ENCODE measurements around the gene ATAD3A. TPM values are rescaled to one million over a fixed set of nuclear protein-coding genes. Genes with fewer than 3 reads are reported as not detected.
"Not testable (repeated sequence)": the region's sequence is repeated elsewhere in the genome, so short reads cannot be mapped to it uniquely, and the experiment has no call there.

Gene ATAD3A
- total RNA-seq, 1 donor from 2014 or later, result 32.1 TPM

- H3K27me3 Mint-ChIP-seq (ENCODE audit: unreplicated experiment), result peaks cover 5% of the 10 kb centered on the region
- TF ChIP-seq CTCF (IDR thresholded peaks at IDR 0.05; ENCODE audit: partially characterized antibody, unreplicated experiment), result no peak
- H3K36me3 Mint-ChIP-seq (ENCODE audit: unreplicated experiment), result no peaks in the 10 kb centered on the region
- DNase-seq, result no peak
- H3K4me1 Mint-ChIP-seq (ENCODE audit: low read depth, unreplicated experiment), result peaks cover 28% of the 10 kb centered on the region
- peaks cover 9% of the 10 kb centered on the region for H3K9me3 Mint-ChIP-seq (ENCODE audit: unreplicated experiment)
- peak overlapping the region; percentile 76 for H3K27ac Mint-ChIP-seq (ENCODE audit: unreplicated experiment)
- H3K4me3 Mint-ChIP-seq (ENCODE audit: unreplicated experiment), result no peak overlapping the region
These were observed 42.6 kb downstream of the ATAD3A start for GRCh38 chr1:1554550-1554925.

GRCh38 chr1:1554926-1555915 lies 43.3 kb downstream of the ATAD3A start:
- H3K27me3 Mint-ChIP-seq (ENCODE audit: unreplicated experiment), result peaks cover 5% of the 10 kb centered on the region
- no peak for DNase-seq

GRCh38 chr1:1556505-1556904 lies 44.5 kb downstream of the ATAD3A start:
- Mint-ChIP-seq H3K4me1 (ENCODE audit: low read depth, unreplicated experiment) (peaks cover 27% of the 10 kb centered on the region), H3K9me3 (ENCODE audit: unreplicated experiment) (peaks cover 5% of the 10 kb centered on the region), H3K36me3 (ENCODE audit: unreplicated experiment) (no peaks in the 10 kb centered on the region), H3K27ac (ENCODE audit: unreplicated experiment) (no peak overlapping the region), H3K27me3 (ENCODE audit: unreplicated experiment) (peaks cover 4% of the 10 kb centered on the region), H3K4me3 (ENCODE audit: unreplicated experiment) (no peak overlapping the region)
- TF ChIP-seq CTCF (IDR thresholded peaks at IDR 0.05; ENCODE audit: partially characterized antibody, unreplicated experiment), result no peak
- DNase-seq, result no peak

More at GRCh38 chr1:1554926-1555915, 43.3 kb downstream of the ATAD3A start:
- peak overlapping the region; percentile 76 for H3K27ac Mint-ChIP-seq (ENCODE audit: unreplicated experiment)
- H3K4me3 Mint-ChIP-seq (ENCODE audit: unreplicated experiment), result peak overlapping the region; percentile 65
- peaks cover 28% of the 10 kb centered on the region for H3K4me1 Mint-ChIP-seq (ENCODE audit: low read depth, unreplicated experiment)
- H3K36me3 Mint-ChIP-seq (ENCODE audit: unreplicated experiment), result no peaks in the 10 kb centered on the region
- no peak for TF ChIP-seq CTCF (IDR thresholded peaks at IDR 0.05; ENCODE audit: partially characterized antibody, unreplicated experiment)
- peaks cover 8% of the 10 kb centered on the region for H3K9me3 Mint-ChIP-seq (ENCODE audit: unreplicated experiment)

- DNase-seq; H3K27me3 Mint-ChIP-seq (ENCODE audit: unreplicated experiment); H3K27ac Mint-ChIP-seq (ENCODE audit: unreplicated experiment); H3K4me3 Mint-ChIP-seq (ENCODE audit: unreplicated experiment); H3K9me3 Mint-ChIP-seq (ENCODE audit: unreplicated experiment); H3K36me3 Mint-ChIP-seq (ENCODE audit: unreplicated experiment): not testable (repeated sequence)
- peaks cover 27% of the 10 kb centered on the region for H3K4me1 Mint-ChIP-seq (ENCODE audit: low read depth, unreplicated experiment)
These were observed 45.0 kb downstream of the ATAD3A start for GRCh38 chr1:1556961-1557360.

GRCh38 chr1:1557688-1558087 lies 45.7 kb downstream of the ATAD3A start:
- DNase-seq; H3K36me3 Mint-ChIP-seq (ENCODE audit: unreplicated experiment); H3K27me3 Mint-ChIP-seq (ENCODE audit: unreplicated experiment); H3K27ac Mint-ChIP-seq (ENCODE audit: unreplicated experiment); H3K9me3 Mint-ChIP-seq (ENCODE audit: unreplicated experiment); H3K4me3 Mint-ChIP-seq (ENCODE audit: unreplicated experiment): not testable (repeated sequence)
- H3K4me1 Mint-ChIP-seq (ENCODE audit: low read depth, unreplicated experiment), result peaks cover 28% of the 10 kb centered on the region

- Mint-ChIP-seq H3K9me3 (ENCODE audit: unreplicated experiment) (peaks cover 11% of the 10 kb centered on the region), H3K4me1 (ENCODE audit: low read depth, unreplicated experiment) (peaks cover 34% of the 10 kb centered on the region)
These were observed 46.6 kb downstream of the ATAD3A start for GRCh38 chr1:1558591-1558990.

More at GRCh38 chr1:1558591-1558990, 46.6 kb downstream of the ATAD3A start:
- peaks cover 1% of the 10 kb centered on the region for H3K36me3 Mint-ChIP-seq (ENCODE audit: unreplicated experiment)
- no peak overlapping the region for H3K27ac Mint-ChIP-seq (ENCODE audit: unreplicated experiment)
- no peak for TF ChIP-seq CTCF (IDR thresholded peaks at IDR 0.05; ENCODE audit: partially characterized antibody, unreplicated experiment)
- no peak overlapping the region for H3K4me3 Mint-ChIP-seq (ENCODE audit: unreplicated experiment)
- no peak for DNase-seq
- peaks cover 7% of the 10 kb centered on the region for H3K27me3 Mint-ChIP-seq (ENCODE audit: unreplicated experiment)
